HG02798 (cell line): Measurements from ENCODE around the gene RHBDL1.
"Not testable (repeated sequence)": the region's sequence is repeated elsewhere in the genome, so short reads cannot be mapped to it uniquely, and the experiment has no call there.

Experiments
- ATAC-seq: cut with Tn5 transposase; IDR thresholded peaks from one replicate; pipeline ENCODE4 v1.9.1; 2021; ENCODE audit warnings: mild to moderate bottlenecking; ENCODE audit not compliant: unreplicated experiment, poor library complexity

The RHBDL1 gene

GRCh38 chr16:684071-684794, 8.8 kb downstream of the RHBDL1 start, which contains the start of gene JMJD8:
TSS of gene JMJD8 (minus strand) at chr16:684334. CDS start at chr16:684319, 15 bp downstream.
- peak; percentile 75 for ATAC-seq

- ATAC-seq, result no peak
Observed at GRCh38 chr16:684961-685696, 9.7 kb downstream of the RHBDL1 start.

- ATAC-seq, result no peak
Observed at GRCh38 chr16:685967-686366, 10.5 kb downstream of the RHBDL1 start.

GRCh38 chr16:686459-687260, 11.2 kb downstream of the RHBDL1 start:
- ATAC-seq, result no peak

GRCh38 chr16:687499-687898, 12.0 kb downstream of the RHBDL1 start:
- ATAC-seq, result no peak

- no peak for ATAC-seq
Observed at GRCh38 chr16:689175-689897, 13.9 kb downstream of the RHBDL1 start.

GRCh38 chr16:691242-691641, 15.8 kb downstream of the RHBDL1 start:
- ATAC-seq, result not testable (repeated sequence)

GRCh38 chr16:692356-693108, 17.1 kb downstream of the RHBDL1 start:
- ATAC-seq, result no peak

GRCh38 chr16:693364-693763, 17.9 kb downstream of the RHBDL1 start:
- no peak for ATAC-seq

- ATAC-seq, result no peak
Observed at GRCh38 chr16:693766-694165, 18.3 kb downstream of the RHBDL1 start.

- ATAC-seq, result no peak
Observed at GRCh38 chr16:694187-694862, 18.9 kb downstream of the RHBDL1 start.

- ATAC-seq, result no peak
Observed at GRCh38 chr16:694863-695354, 19.4 kb downstream of the RHBDL1 start.

GRCh38 chr16:695355-696089, 20.1 kb downstream of the RHBDL1 start:
- peak; percentile 65 for ATAC-seq

GRCh38 chr16:698911-699671, 23.6 kb downstream of the RHBDL1 start:
- no peak for ATAC-seq

GRCh38 chr16:700684-701584, 25.5 kb downstream of the RHBDL1 start:
- ATAC-seq, result no peak

- no peak for ATAC-seq
Observed at GRCh38 chr16:702341-702740, 26.9 kb downstream of the RHBDL1 start.
